Myocyte (in vitro differentiated cells): ENCODE measurements around the gene PPP1R14D. TPM values are rescaled to one million over a fixed set of nuclear protein-coding genes. Genes with fewer than 3 reads are reported as not detected.
"Not testable (repeated sequence)": the region's sequence is repeated elsewhere in the genome, so short reads cannot be mapped to it uniquely, and the experiment has no call there.

Source experiments
- DNase-seq: peaks from one replicate; pipeline ENCODE4 v3.0.0-alpha.2; 2012; ENCODE audit warnings: low read depth
- polyA plus RNA-seq: library from polyadenylated mRNA; unstranded; fragments of >200 nt; gene quantifications from one replicate; pipeline ENCODE4 v1.2.1, GENCODE V29; 2012; ENCODE audit warnings: missing spikeins
- total RNA-seq: library from RNA; depleted of rRNA; stranded (reverse); fragments of >200 nt; gene quantifications from 2 replicates; pipeline ENCODE4 v1.2.3, GENCODE V29; 2014

PPP1R14D gene
- total RNA-seq: not detected in 2 replicates
- not detected for polyA plus RNA-seq

GRCh38 chr15:40828447-40829036 is at the start of gene PPP1R14D:
Gene PPP1R14D, minus strand, starts transcription at chr15:40828708. Its CDS starts 67 bp downstream, at chr15:40828641.
- DNase-seq: no peak

- no peak for DNase-seq
Measured at GRCh38 chr15:40877694-40878093, 49.2 kb upstream of the PPP1R14D start.

- DNase-seq: no peak
Measured at GRCh38 chr15:40875991-40876730, 47.7 kb upstream of the PPP1R14D start.

GRCh38 chr15:40873694-40874561 is 45.4 kb upstream of the PPP1R14D start, which contains the start of gene RHOV:
Gene RHOV, minus strand, starts transcription at chr15:40874234. Its CDS starts 95 bp downstream, at chr15:40874139.
- peak; percentile 38 for DNase-seq

- no peak for DNase-seq
Measured at GRCh38 chr15:40872791-40873693, 44.5 kb upstream of the PPP1R14D start.

GRCh38 chr15:40871749-40872617 is 43.5 kb upstream of the PPP1R14D start:
- DNase-seq: no peak

- DNase-seq: no peak
Measured at GRCh38 chr15:40870716-40871115, 42.2 kb upstream of the PPP1R14D start.

GRCh38 chr15:40869686-40870085 is 41.2 kb upstream of the PPP1R14D start:
- DNase-seq: no peak

- DNase-seq: no peak
Measured at GRCh38 chr15:40867199-40867598, 38.7 kb upstream of the PPP1R14D start.

- DNase-seq: no peak
Measured at GRCh38 chr15:40863660-40864270, 35.3 kb upstream of the PPP1R14D start.

- DNase-seq: not testable (repeated sequence)
Measured at GRCh38 chr15:40861147-40861546, 32.6 kb upstream of the PPP1R14D start.

GRCh38 chr15:40859206-40859851 is 30.8 kb upstream of the PPP1R14D start:
- DNase-seq: peak; percentile 78

- DNase-seq: no peak
Measured at GRCh38 chr15:40858706-40859105, 30.2 kb upstream of the PPP1R14D start.

GRCh38 chr15:40857601-40858341 is 29.3 kb upstream of the PPP1R14D start:
- peak; percentile 78 for DNase-seq

GRCh38 chr15:40856746-40857145 is 28.2 kb upstream of the PPP1R14D start:
- DNase-seq: no peak

- DNase-seq: no peak
Measured at GRCh38 chr15:40855706-40856234, 27.3 kb upstream of the PPP1R14D start.

GRCh38 chr15:40854161-40854560 is 25.7 kb upstream of the PPP1R14D start:
- DNase-seq: no peak
